B cell (primary cell): Measurements from ENCODE around the gene FAM107B. TPM values are rescaled to one million over a fixed set of nuclear protein-coding genes. Genes with fewer than 3 reads are reported as not detected.
A peak's percentile ranks its signal among the peaks of the same experiment; 100 is the strongest.

Experiments used
- ATAC-seq: fragments of 200-7000 bp; cut with Tn5 transposase; one replicate; pipeline ENCODE4 v1.10.0; 2021; ENCODE audit warnings: low read depth, mild to moderate bottlenecking, moderate number of reproducible peaks, moderate library complexity
- CTCF ChIA-PET: fragments of 350-600 bp; sonication (Branson Sonifier 250); formaldehyde crosslinking; loops from one replicate; lab custom pipeline; 2021; ENCODE audit warnings: antibody characterized with exemption, inconsistent platforms; lab: Charles Lee
- POLR2A ChIA-PET: fragments of 350-600 bp; sonication (Branson Sonifier 250); formaldehyde crosslinking; loops from one replicate; lab custom pipeline; 2021; ENCODE audit warnings: antibody characterized with exemption; lab: Charles Lee
- DNase-seq: peaks from one replicate; pipeline ENCODE4 v3.0.0; 2013
- H2AFZ ChIP-seq: 2 replicates; pipeline ENCODE4 v1.6.1; 2012; ENCODE audit warnings: mild to moderate bottlenecking, low read depth, low read length; ENCODE audit not compliant: insufficient read depth, poor library complexity, severe bottlenecking
- H3K27ac ChIP-seq, 2 donors: 1 replicate in 1 of 2; 2 replicates in 1 of 2; pipeline ENCODE4 v1.5.1; 2012 to 2013; ENCODE audit warnings: low read length in 2 of 2, mild to moderate bottlenecking in 2 of 2, moderate library complexity in 1 of 2
- H3K27me3 ChIP-seq, 4 experiments: fragments of 200-600 bp in 1 of 4; sonication (generic) in 1 of 4; replicated peaks in 1 of 4; 1 replicate in 2 of 4; 2 replicates in 2 of 4; pipeline versions ENCODE4 v1.6.1 to v1.7.0; 2013 to 2016; ENCODE audit warnings: low read length in 3 of 4, mild to moderate bottlenecking in 2 of 4, mixed read lengths in 1 of 4, moderate library complexity in 1 of 4; ENCODE audit not compliant: insufficient read depth in 4 of 4, control insufficient read depth in 3 of 4; ENCODE audit errors: control extremely low read depth in 1 of 4
- H3K36me3 ChIP-seq, 2 experiments: replicated peaks in 1 of 2; 1 replicate in 1 of 2; 2 replicates in 1 of 2; pipeline versions ENCODE4 v1.6.1 to v1.7.1; 2013; ENCODE audit warnings: low read length in 1 of 2; ENCODE audit not compliant: insufficient read depth in 2 of 2, control insufficient read depth in 1 of 2; ENCODE audit errors: control extremely low read depth in 1 of 2, extremely low read depth in 1 of 2
- H3K4me1 ChIP-seq, 2 donors: fragments of 200-600 bp in 1 of 2; sonication (generic) in 1 of 2; 1 replicate in 1 of 2; 2 replicates in 1 of 2; pipeline versions ENCODE4 v1.5.1 to v1.6.1; 2013 to 2017; ENCODE audit warnings: low read length in 2 of 2; ENCODE audit not compliant: control insufficient read depth in 2 of 2, insufficient read depth in 2 of 2
- H3K4me2 ChIP-seq: replicated peaks from 2 replicates; pipeline ENCODE3; 2012; ENCODE audit warnings: mild to moderate bottlenecking, low read depth, low read length; ENCODE audit not compliant: poor library complexity, severe bottlenecking
- H3K4me3 ChIP-seq, 5 experiments: fragments of 200-600 bp in 1 of 5; sonication (generic) in 1 of 5; 1 replicate in 3 of 5; 2 replicates in 2 of 5; pipeline versions ENCODE4 v1.5.1 to v1.7.0; 2011 to 2016; ENCODE audit warnings: low read length in 4 of 5, mild to moderate bottlenecking in 4 of 5, low read depth in 2 of 5, control low read depth in 1 of 5, moderate library complexity in 1 of 5; ENCODE audit not compliant: insufficient read depth in 1 of 5; ENCODE audit errors: control extremely low read depth in 1 of 5, extremely low read depth in 1 of 5
- H3K79me2 ChIP-seq: fragments of 200-600 bp; sonication (generic); one replicate; pipeline ENCODE4 v1.6.0; 2016; ENCODE audit warnings: low read length; ENCODE audit not compliant: control insufficient read depth, insufficient read depth
- H3K9ac ChIP-seq: fragments of 200-600 bp; sonication (generic); 2 replicates; pipeline ENCODE4 v1.6.1; 2017; ENCODE audit warnings: mild to moderate bottlenecking, low read length, moderate library complexity
- H3K9me3 ChIP-seq, 3 donors: one replicate each; pipeline versions ENCODE4 v1.6.1 to v1.7.1; 2013; ENCODE audit warnings: low read length in 2 of 3; ENCODE audit not compliant: control insufficient read depth in 2 of 3, insufficient read depth in 1 of 3; ENCODE audit errors: control extremely low read depth in 1 of 3
- H4K20me1 ChIP-seq: 2 replicates; pipeline ENCODE4 v1.6.0; 2012; ENCODE audit warnings: mild to moderate bottlenecking, low read length; ENCODE audit not compliant: insufficient read depth, control insufficient read depth, poor library complexity, severe bottlenecking
- H3K27ac Mint-ChIP-seq: one replicate; pipeline ENCODE4 v1.8.0; 2021; ENCODE audit warnings: mixed read lengths
- H3K27me3 Mint-ChIP-seq: one replicate; pipeline ENCODE4 v1.8.0; 2021; ENCODE audit warnings: mixed read lengths
- H3K4me1 Mint-ChIP-seq: one replicate; pipeline ENCODE4 v1.8.0; 2021; ENCODE audit warnings: mixed read lengths
- H3K4me3 Mint-ChIP-seq: one replicate; pipeline ENCODE4 v1.8.0; 2021; ENCODE audit warnings: mixed read lengths
- H3K9me3 Mint-ChIP-seq: one replicate; pipeline ENCODE4 v1.8.0; 2022; ENCODE audit warnings: mixed read lengths; ENCODE audit not compliant: insufficient read depth
- CTCF ChIP-seq: fragments of 200-600 bp; IDR thresholded peaks from one replicate; pipeline ENCODE4 v1.8.0; 2022; ENCODE audit warnings: antibody characterized with exemption, mild to moderate bottlenecking
- EZH2 ChIP-seq: IDR thresholded peaks from 2 replicates; pipeline ENCODE4 v1.6.1; 2012; ENCODE audit warnings: borderline replicate concordance, low read depth, mild to moderate bottlenecking, moderate library complexity, low read length; ENCODE audit not compliant: insufficient read depth, poor library complexity, severe bottlenecking
- WGBS: methylation state at CpG from one replicate; pipeline ENCODE4 v1.1.5; 2013; ENCODE audit warnings: missing lambda C conversion rate; ENCODE audit not compliant: insufficient coverage; 5-methylcytosine and 5-hydroxymethylcytosine counted together
- intact Hi-C: fragments of 100-400 bp; cut with micrococcal nuclease; formaldehyde crosslinking; loops from one replicate; pipeline ENCODE4 v1.10.0; 2022
- polyA plus RNA-seq: library from polyadenylated mRNA; depleted of rRNA; stranded (reverse); fragments of >200 nt; gene quantifications from 2 replicates; pipeline ENCODE4 v1.2.3, GENCODE V29; 2012
- total RNA-seq, 2 donors: library from RNA; stranded (reverse); fragments of 120-200 nt in 1 of 2; gene quantifications; 1 replicate in 1 of 2; 2 replicates in 1 of 2; pipeline versions ENCODE4 v1.2.3 to v1.2.4, GENCODE V29; 2013 to 2022

The FAM107B gene
- total and polyA plus RNA-seq, 2 donors (not counting 1 experiment from before 2014, with no cell fraction given) = 31.9 to 318 TPM

GRCh38 chr10:14560791-14561765 is 213.6 kb downstream of the FAM107B start:
- DNase-seq (peak; percentile 43), ATAC-seq (no peak)
- no peak for TF ChIP-seq EZH2
- TF ChIP-seq CTCF = no peak
- H3K4me1 Mint-ChIP-seq = peaks cover 90% of the 10 kb centered on the region
- Histone ChIP-seq H3K27ac (peak overlapping the region; percentile 13 to 87), H3K4me2 (peak overlapping the region; percentile 69), H3K79me2 (peaks cover 93% of the 10 kb centered on the region), H3K9me3 (peaks cover 0 to 5% (median 0%) of the 10 kb centered on the region in 3 donors), H3K4me1 (peaks cover 87% of the 10 kb centered on the region in 2 donors), H3K36me3 (peaks cover 2 to 8% of the 10 kb centered on the region in 2 experiments), H4K20me1 (peaks cover 68% of the 10 kb centered on the region), H3K27me3 (no peaks in the 10 kb centered on the region), H3K9ac (peak overlapping the region; percentile 22), H2AFZ (no peak overlapping the region), H3K4me3 (peak overlapping the region in 2 of 5 experiments; percentile 3 to 35)
- H3K27ac Mint-ChIP-seq = peak overlapping the region; percentile 47
- WGBS = 69% methylated on average over 7 of the region's 15 CpGs
- H3K27me3 Mint-ChIP-seq = no peaks in the 10 kb centered on the region
- ChIA-PET POLR2A (no interaction called here), CTCF (interaction anchor here (0.6 to 1.1 kb wide), 2 partner anchors 23 to 263 kb away, joined by 3 read pairs; no protein-coding TSS in a partner anchor)
- H3K9me3 Mint-ChIP-seq = no peaks in the 10 kb centered on the region
- H3K4me3 Mint-ChIP-seq = peak overlapping the region; percentile 70
- intact Hi-C loops = no loop called here
